ENCODE data around the gene ZNF804B.

- no peak for TF ChIP-seq POLR2A (IDR thresholded peaks at IDR 0.05; ENCODE audit: low read depth, low read length)
- TF ChIP-seq TAF1 (IDR thresholded peaks at IDR 0.05; ENCODE audit: borderline replicate concordance, low read depth, low read length) = no peak
Observed at GRCh38 chr7:89265631-89266030, 506.1 kb downstream of the ZNF804B start.

Measured in GM12892 (cell line).